WTC11 (cell line): ENCODE measurements around the gene PPP1R12B.
"Not testable (repeated sequence)": the region's sequence is repeated elsewhere in the genome, so short reads cannot be mapped to it uniquely, and the experiment has no call there.

Source experiments
- ATF1 ChIP-seq: sonication (generic); formaldehyde crosslinking; IDR thresholded peaks from 2 replicates; pipeline ENCODE4 v1.8.1; 2023; ENCODE audit warnings: mild to moderate bottlenecking, moderate library complexity, missing genetic modification reagents
- PREB ChIP-seq: sonication (generic); formaldehyde crosslinking; IDR thresholded peaks from 2 replicates; pipeline ENCODE4 v1.8.1; 2022; ENCODE audit warnings: mild to moderate bottlenecking, missing genetic modification reagents, moderate library complexity, borderline replicate concordance
- TF ChIP-seq, protein P1 (sequence below): fragments of 200-600 bp; IDR thresholded peaks from 2 replicates; pipeline ENCODE4 v1.8.0; 2022; ENCODE audit warnings: antibody characterized with exemption

DNA sequence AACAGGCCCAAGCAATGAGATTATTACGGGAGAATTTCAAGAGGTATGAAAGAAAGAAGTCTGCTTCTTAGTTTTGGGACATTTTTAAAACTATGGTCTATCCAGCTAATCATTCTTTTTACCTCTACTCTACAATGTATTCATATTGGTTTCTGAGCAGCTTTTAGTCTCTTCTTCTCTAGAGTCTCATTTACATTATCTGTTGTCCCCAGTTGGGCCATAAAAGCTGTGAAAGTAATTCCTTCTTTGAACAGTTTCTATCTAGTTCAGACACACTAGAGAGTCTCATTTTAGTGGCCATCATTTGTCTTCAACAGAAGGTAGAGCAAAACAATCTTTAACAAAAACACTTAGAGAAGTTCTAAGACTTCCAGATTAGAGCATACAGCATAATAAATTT, 204.6 kb downstream of the PPP1R12B start:
- TF ChIP-seq, protein P1, sequence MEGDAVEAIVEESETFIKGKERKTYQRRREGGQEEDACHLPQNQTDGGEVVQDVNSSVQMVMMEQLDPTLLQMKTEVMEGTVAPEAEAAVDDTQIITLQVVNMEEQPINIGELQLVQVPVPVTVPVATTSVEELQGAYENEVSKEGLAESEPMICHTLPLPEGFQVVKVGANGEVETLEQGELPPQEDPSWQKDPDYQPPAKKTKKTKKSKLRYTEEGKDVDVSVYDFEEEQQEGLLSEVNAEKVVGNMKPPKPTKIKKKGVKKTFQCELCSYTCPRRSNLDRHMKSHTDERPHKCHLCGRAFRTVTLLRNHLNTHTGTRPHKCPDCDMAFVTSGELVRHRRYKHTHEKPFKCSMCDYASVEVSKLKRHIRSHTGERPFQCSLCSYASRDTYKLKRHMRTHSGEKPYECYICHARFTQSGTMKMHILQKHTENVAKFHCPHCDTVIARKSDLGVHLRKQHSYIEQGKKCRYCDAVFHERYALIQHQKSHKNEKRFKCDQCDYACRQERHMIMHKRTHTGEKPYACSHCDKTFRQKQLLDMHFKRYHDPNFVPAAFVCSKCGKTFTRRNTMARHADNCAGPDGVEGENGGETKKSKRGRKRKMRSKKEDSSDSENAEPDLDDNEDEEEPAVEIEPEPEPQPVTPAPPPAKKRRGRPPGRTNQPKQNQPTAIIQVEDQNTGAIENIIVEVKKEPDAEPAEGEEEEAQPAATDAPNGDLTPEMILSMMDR: not testable (repeated sequence)
- TF ChIP-seq PREB, ATF1 (CRISPR knock-in tag): not testable (repeated sequence)
